HG02571 (cell line): ENCODE data around the gene PAQR8.
A peak's percentile ranks its signal among the peaks of the same experiment; 100 is the strongest.
"Not testable (repeated sequence)": the region's sequence is repeated elsewhere in the genome, so short reads cannot be mapped to it uniquely, and the experiment has no call there.

Experiments used
- ATAC-seq: cut with Tn5 transposase; IDR thresholded peaks from one replicate; pipeline ENCODE4 v1.9.1; 2021; ENCODE audit warnings: mild to moderate bottlenecking, moderate library complexity; ENCODE audit not compliant: unreplicated experiment

Gene PAQR8

GRCh38 chr6:52405243-52405642, 43.3 kb downstream of the PAQR8 start:
- ATAC-seq: no peak

- ATAC-seq: no peak
Observed at GRCh38 chr6:52407467-52407866, 45.5 kb downstream of the PAQR8 start.

GRCh38 chr6:52409499-52409898, 47.5 kb downstream of the PAQR8 start:
- ATAC-seq: no peak

GRCh38 chr6:52410979-52411378, 49.0 kb downstream of the PAQR8 start:
- no peak for ATAC-seq

- ATAC-seq: no peak
Observed at GRCh38 chr6:52411911-52412310, 50.0 kb downstream of the PAQR8 start.

GRCh38 chr6:52415333-52415732, 53.4 kb downstream of the PAQR8 start:
- no peak for ATAC-seq

GRCh38 chr6:52415917-52416628, 54.1 kb downstream of the PAQR8 start:
- ATAC-seq: no peak

GRCh38 chr6:52416629-52417151, 54.7 kb downstream of the PAQR8 start:
- no peak for ATAC-seq

GRCh38 chr6:52417675-52418111, 55.7 kb downstream of the PAQR8 start:
- no peak for ATAC-seq

GRCh38 chr6:52418606-52419005, 56.7 kb downstream of the PAQR8 start:
- ATAC-seq: no peak

GRCh38 chr6:52419809-52420667, 58.1 kb downstream of the PAQR8 start, which contains the start of gene EFHC1:
Gene EFHC1 (plus strand): TSS chr6:52420342. CDS start chr6:52420411, 69 bp downstream.
- peak; percentile 95 for ATAC-seq

GRCh38 chr6:52420668-52421358, 58.9 kb downstream of the PAQR8 start:
- no peak for ATAC-seq

- no peak for ATAC-seq
Observed at GRCh38 chr6:52422156-52422555, 60.2 kb downstream of the PAQR8 start.

- ATAC-seq: no peak
Observed at GRCh38 chr6:52423448-52423847, 61.5 kb downstream of the PAQR8 start.

- no peak for ATAC-seq
Observed at GRCh38 chr6:52423971-52424381, 62.0 kb downstream of the PAQR8 start.

GRCh38 chr6:52424513-52424912, 62.6 kb downstream of the PAQR8 start:
- ATAC-seq: no peak

- peak; percentile 71 for ATAC-seq
Observed at GRCh38 chr6:52426667-52427066, 64.7 kb downstream of the PAQR8 start.

GRCh38 chr6:52433294-52433693, 71.3 kb downstream of the PAQR8 start:
- not testable (repeated sequence) for ATAC-seq

GRCh38 chr6:52435345-52435744, 73.4 kb downstream of the PAQR8 start:
- ATAC-seq: no peak

GRCh38 chr6:52438926-52439325, 77.0 kb downstream of the PAQR8 start:
- ATAC-seq: no peak

- ATAC-seq: no peak
Observed at GRCh38 chr6:52454556-52454955, 92.6 kb downstream of the PAQR8 start.
